Activated B cell treated with CpG ODN at 0.5 μM for 24 hours (primary cell): ENCODE results near the gene TMX2. TPM values are rescaled to one million over a fixed set of nuclear protein-coding genes. Genes with fewer than 3 reads are reported as not detected.

ENCODE experiments used
- ATAC-seq: fragments of 200-7000 bp; cut with Tn5 transposase; one replicate; pipeline ENCODE4 v1.10.0; 2021; ENCODE audit warnings: low read depth, mild to moderate bottlenecking, moderate library complexity
- CTCF ChIA-PET: fragments of 350-600 bp; sonication (Branson Sonifier 250); formaldehyde crosslinking; loops from one replicate; lab custom pipeline; 2021; ENCODE audit warnings: antibody characterized with exemption; lab: Charles Lee
- POLR2A ChIA-PET: fragments of 350-600 bp; sonication (Branson Sonifier 250); formaldehyde crosslinking; loops from one replicate; lab custom pipeline; 2021; ENCODE audit warnings: antibody characterized with exemption; lab: Charles Lee
- DNase-seq: peaks from one replicate; pipeline ENCODE4 v3.0.0; 2022
- H3K27ac Mint-ChIP-seq: one replicate; pipeline ENCODE4 v1.8.0; 2020; ENCODE audit warnings: mixed read lengths
- H3K27me3 Mint-ChIP-seq: one replicate; pipeline ENCODE4 v1.8.0; 2021; ENCODE audit warnings: mixed read lengths
- H3K36me3 Mint-ChIP-seq: one replicate; pipeline ENCODE4 v1.8.0; 2021; ENCODE audit warnings: low read depth, mixed read lengths
- H3K4me1 Mint-ChIP-seq: one replicate; pipeline ENCODE4 v1.8.0; 2021; ENCODE audit warnings: mixed read lengths
- H3K4me3 Mint-ChIP-seq: one replicate; pipeline ENCODE4 v1.8.0; 2020; ENCODE audit warnings: mild to moderate bottlenecking, mixed read lengths
- H3K9me3 Mint-ChIP-seq: one replicate; pipeline ENCODE4 v1.8.0; 2020; ENCODE audit warnings: mixed read lengths
- intact Hi-C: fragments of 100-400 bp; cut with micrococcal nuclease; formaldehyde crosslinking; loops from one replicate; pipeline ENCODE4 v1.15.1; 2024
- total RNA-seq: library from RNA; stranded (reverse); gene quantifications from 2 replicates; pipeline ENCODE4 v1.2.3, GENCODE V29; 2022
- TF ChIP-seq, protein P1 (sequence below): fragments of 200-600 bp; IDR thresholded peaks from one replicate; pipeline ENCODE4 v1.8.0; 2022; ENCODE audit warnings: antibody characterized with exemption, mild to moderate bottlenecking

The TMX2 gene
- total RNA-seq, 1 donor from 2014 or later, result 53.2 TPM

DNA sequence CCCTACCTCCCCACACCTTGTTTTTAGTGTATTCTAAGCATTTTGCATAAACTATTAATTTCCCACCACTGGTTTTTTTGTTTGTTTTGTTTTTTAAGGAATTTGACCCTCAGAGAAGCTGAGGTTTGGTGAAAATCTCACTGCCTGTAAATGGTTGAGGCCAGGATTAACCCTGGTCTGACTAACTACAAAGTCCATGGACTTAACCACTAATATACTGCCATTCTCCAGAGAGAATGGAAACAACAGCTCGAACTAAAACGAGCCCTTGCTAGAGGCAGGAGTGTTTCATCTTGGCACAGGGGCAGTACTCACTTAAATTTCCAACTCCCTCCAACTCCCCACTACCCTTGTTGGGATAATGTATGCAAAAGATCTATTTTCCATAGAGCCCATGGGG is 52.2 kb downstream of the TMX2 start:
- Mint-ChIP-seq H3K27ac (no peak overlapping the region), H3K9me3 (no peaks in the 10 kb centered on the region), H3K4me1 (peaks cover 34% of the 10 kb centered on the region), H3K27me3 (no peaks in the 10 kb centered on the region), H3K36me3 (peaks cover 4% of the 10 kb centered on the region), H3K4me3 (no peak overlapping the region)
- intact Hi-C loops, result no loop called here
- DNase-seq (no peak), ATAC-seq (no peak)
- TF ChIP-seq, protein P1, sequence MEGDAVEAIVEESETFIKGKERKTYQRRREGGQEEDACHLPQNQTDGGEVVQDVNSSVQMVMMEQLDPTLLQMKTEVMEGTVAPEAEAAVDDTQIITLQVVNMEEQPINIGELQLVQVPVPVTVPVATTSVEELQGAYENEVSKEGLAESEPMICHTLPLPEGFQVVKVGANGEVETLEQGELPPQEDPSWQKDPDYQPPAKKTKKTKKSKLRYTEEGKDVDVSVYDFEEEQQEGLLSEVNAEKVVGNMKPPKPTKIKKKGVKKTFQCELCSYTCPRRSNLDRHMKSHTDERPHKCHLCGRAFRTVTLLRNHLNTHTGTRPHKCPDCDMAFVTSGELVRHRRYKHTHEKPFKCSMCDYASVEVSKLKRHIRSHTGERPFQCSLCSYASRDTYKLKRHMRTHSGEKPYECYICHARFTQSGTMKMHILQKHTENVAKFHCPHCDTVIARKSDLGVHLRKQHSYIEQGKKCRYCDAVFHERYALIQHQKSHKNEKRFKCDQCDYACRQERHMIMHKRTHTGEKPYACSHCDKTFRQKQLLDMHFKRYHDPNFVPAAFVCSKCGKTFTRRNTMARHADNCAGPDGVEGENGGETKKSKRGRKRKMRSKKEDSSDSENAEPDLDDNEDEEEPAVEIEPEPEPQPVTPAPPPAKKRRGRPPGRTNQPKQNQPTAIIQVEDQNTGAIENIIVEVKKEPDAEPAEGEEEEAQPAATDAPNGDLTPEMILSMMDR, result no peak
- ChIA-PET POLR2A (interaction anchor here (0.6 to 0.9 kb wide), 2 partner anchors 16 to 36 kb away, joined by 3 to 9 read pairs; no protein-coding TSS in a partner anchor), CTCF (interaction anchor here (1.2 to 8.7 kb wide), 3 partner anchors 15 to 37 kb away, joined by 3 to 69 read pairs (median 4); no protein-coding TSS in a partner anchor)

DNA sequence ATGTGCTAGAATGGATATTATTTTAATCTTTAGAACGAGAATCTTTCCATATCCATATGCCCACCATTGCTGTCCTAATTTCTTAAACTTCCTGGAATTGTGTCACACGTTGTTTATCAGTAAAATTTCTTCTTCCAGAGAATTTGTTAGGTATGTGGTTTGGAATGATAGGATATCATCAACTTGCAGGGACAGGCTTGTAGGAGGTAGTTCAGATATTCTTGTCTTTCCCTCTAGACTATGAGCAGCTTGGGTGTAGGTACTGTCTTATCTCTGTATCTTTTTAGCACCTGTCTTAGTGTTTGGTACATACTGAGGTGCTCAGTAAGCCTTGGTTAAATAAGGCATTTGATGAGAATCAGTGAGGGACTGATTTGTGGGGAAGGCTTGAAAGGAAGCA is 52.6 kb downstream of the TMX2 start:
- Mint-ChIP-seq H3K4me3 (no peak overlapping the region), H3K4me1 (peaks cover 33% of the 10 kb centered on the region), H3K9me3 (no peaks in the 10 kb centered on the region), H3K27ac (no peak overlapping the region), H3K27me3 (no peaks in the 10 kb centered on the region), H3K36me3 (peaks cover 4% of the 10 kb centered on the region)
- ChIA-PET POLR2A (interaction anchor here (0.6 kb wide), 1 partner anchor 15 kb away, joined by 9 read pairs; no protein-coding TSS in a partner anchor), CTCF (interaction anchor here (1.2 to 8.7 kb wide), 4 partner anchors 14 to 36 kb away, joined by 3 to 69 read pairs (median 6); no protein-coding TSS in a partner anchor)
- ATAC-seq (no peak), DNase-seq (no peak)
- TF ChIP-seq, protein P1, result no peak
- intact Hi-C loops, result no loop called here

DNA sequence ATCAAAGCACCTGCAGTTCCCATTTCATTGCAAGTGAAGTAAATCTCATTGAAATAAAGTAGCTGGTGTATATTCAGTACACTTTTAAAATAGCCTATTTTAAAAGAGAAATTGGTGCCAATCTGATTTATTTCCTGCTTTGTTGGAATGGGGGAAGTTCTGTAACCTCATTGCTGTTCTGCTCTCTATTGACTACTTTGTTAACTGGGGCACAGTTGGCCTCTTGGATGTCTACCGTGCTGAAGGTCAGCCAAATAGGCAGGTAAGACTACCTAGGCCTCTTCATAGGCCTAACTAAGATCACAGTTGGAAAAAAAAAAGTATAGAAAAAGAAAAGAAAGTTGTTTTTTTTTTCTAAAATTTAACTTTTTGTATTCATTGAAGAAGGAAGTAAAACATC is 58.4 kb downstream of the TMX2 start:
- peak overlapping the region; percentile 21 for H3K27ac Mint-ChIP-seq
- no peaks in the 10 kb centered on the region for H3K9me3 Mint-ChIP-seq
- CTCF ChIA-PET, result interaction anchor here (0.9 kb wide), 1 partner anchor 20 kb away, joined by 3 read pairs; no protein-coding TSS in a partner anchor
- no peak overlapping the region for H3K4me3 Mint-ChIP-seq
- ATAC-seq (no peak), DNase-seq (no peak)
- POLR2A ChIA-PET, result interaction anchor here (0.6 to 0.7 kb wide), 2 partner anchors 10 to 14 kb away, joined by 5 to 7 read pairs; no protein-coding TSS in a partner anchor
- TF ChIP-seq, protein P1, result no peak
- intact Hi-C loops, result no loop called here
- H3K27me3 Mint-ChIP-seq, result no peaks in the 10 kb centered on the region
- H3K36me3 Mint-ChIP-seq, result peaks cover 3% of the 10 kb centered on the region
- peaks cover 20% of the 10 kb centered on the region for H3K4me1 Mint-ChIP-seq

DNA sequence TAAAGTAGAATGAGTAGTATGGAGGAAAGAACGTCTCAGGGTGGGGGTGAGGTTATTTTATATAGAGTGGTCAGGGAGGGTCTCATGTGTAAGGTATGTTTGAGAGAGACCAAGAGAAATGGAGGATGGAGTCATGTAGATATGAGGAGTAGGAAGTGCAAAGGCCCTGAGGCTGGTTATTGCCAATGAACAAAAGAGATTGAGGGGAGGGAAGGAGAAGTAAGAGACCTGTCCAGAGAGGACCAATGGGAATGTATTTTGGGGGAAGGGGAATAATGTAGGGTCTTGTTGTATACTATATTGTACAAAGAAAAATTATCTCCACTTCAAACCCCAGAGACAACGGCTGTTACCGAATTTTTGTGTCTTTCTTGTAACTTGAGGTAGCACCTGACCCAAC is 59.0 kb downstream of the TMX2 start:
- Mint-ChIP-seq H3K27me3 (no peaks in the 10 kb centered on the region), H3K27ac (no peak overlapping the region), H3K9me3 (no peaks in the 10 kb centered on the region), H3K4me3 (no peak overlapping the region), H3K36me3 (peaks cover 3% of the 10 kb centered on the region), H3K4me1 (peaks cover 26% of the 10 kb centered on the region)
- no peak for DNase-seq
- intact Hi-C loops, result no loop called here
- TF ChIP-seq, protein P1, result no peak
- no peak for ATAC-seq
- ChIA-PET CTCF (interaction anchor here (0.9 kb wide), 1 partner anchor 19 kb away, joined by 3 read pairs; no protein-coding TSS in a partner anchor), POLR2A (interaction anchor here (0.7 kb wide), 1 partner anchor 10 kb away, joined by 5 read pairs; no protein-coding TSS in a partner anchor)

DNA sequence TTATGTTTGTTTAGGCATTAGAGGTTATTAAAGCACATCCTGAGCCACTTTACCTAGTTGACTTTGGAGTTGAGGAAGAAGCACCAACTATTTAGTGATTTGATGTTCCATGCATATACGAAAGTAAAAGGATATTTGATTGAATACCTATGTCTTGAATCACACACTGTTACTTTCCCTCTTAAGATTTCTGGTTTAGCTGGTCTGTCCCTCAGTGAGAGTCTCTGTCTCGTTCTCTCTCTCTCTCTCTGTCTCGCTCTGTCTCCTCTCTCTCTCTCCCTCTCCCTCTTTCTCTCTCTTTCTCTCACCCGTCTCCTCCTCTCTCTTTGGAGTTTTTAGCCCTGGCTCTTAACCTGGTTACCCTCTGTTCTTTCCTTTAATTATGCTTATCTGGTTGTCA is 60.2 kb downstream of the TMX2 start:
- H3K27me3 Mint-ChIP-seq, result no peaks in the 10 kb centered on the region
- H3K27ac Mint-ChIP-seq, result no peak overlapping the region
- DNase-seq (no peak), ATAC-seq (no peak)
- H3K4me1 Mint-ChIP-seq, result peaks cover 29% of the 10 kb centered on the region
- H3K36me3 Mint-ChIP-seq, result peaks cover 3% of the 10 kb centered on the region
- TF ChIP-seq, protein P1, result no peak
- intact Hi-C loops, result no loop called here
- H3K9me3 Mint-ChIP-seq, result no peaks in the 10 kb centered on the region
- H3K4me3 Mint-ChIP-seq, result no peak overlapping the region
- CTCF ChIA-PET, result interaction anchor here (0.9 kb wide), 1 partner anchor 20 kb away, joined by 3 read pairs; no protein-coding TSS in a partner anchor
- POLR2A ChIA-PET, result interaction anchor here (0.6 kb wide), 2 partner anchors 8 to 18 kb away, joined by 3 to 4 read pairs; no protein-coding TSS in a partner anchor
